Nephron progenitor cell (in vitro differentiated cells): ENCODE data around the gene EBNA1BP2.
"Not testable (repeated sequence)": the region's sequence is repeated elsewhere in the genome, so short reads cannot be mapped to it uniquely, and the experiment has no call there.

Experiments
- DNase-seq: peaks from one replicate; pipeline ENCODE4 v3.0.0; 2021
- H3K27ac Mint-ChIP-seq: 2 replicates; pipeline ENCODE4 v1.8.0; 2021; ENCODE audit warnings: mild to moderate bottlenecking, moderate library complexity, mixed read lengths
- H3K27me3 Mint-ChIP-seq: 2 replicates; pipeline ENCODE4 v1.8.0; 2021; ENCODE audit warnings: mild to moderate bottlenecking, low read depth, mixed read lengths; ENCODE audit not compliant: poor library complexity
- H3K36me3 Mint-ChIP-seq: 2 replicates; pipeline ENCODE4 v1.8.0; 2021; ENCODE audit warnings: low read depth, mixed read lengths
- H3K4me1 Mint-ChIP-seq: 2 replicates; pipeline ENCODE4 v1.8.0; 2021; ENCODE audit warnings: mixed read lengths
- H3K4me3 Mint-ChIP-seq: 2 replicates; pipeline ENCODE4 v1.8.0; 2021; ENCODE audit warnings: mild to moderate bottlenecking, moderate library complexity, mixed read lengths
- H3K9me3 Mint-ChIP-seq: 2 replicates; pipeline ENCODE4 v1.8.0; 2021; ENCODE audit warnings: mild to moderate bottlenecking, moderate library complexity, mixed read lengths
- TF ChIP-seq, protein P1 (sequence below): fragments of 200-600 bp; sonication (generic); IDR thresholded peaks from 2 replicates; pipeline ENCODE4 v1.5.0; 2021; ENCODE audit warnings: antibody characterized with exemption

EBNA1BP2 gene

DNA sequence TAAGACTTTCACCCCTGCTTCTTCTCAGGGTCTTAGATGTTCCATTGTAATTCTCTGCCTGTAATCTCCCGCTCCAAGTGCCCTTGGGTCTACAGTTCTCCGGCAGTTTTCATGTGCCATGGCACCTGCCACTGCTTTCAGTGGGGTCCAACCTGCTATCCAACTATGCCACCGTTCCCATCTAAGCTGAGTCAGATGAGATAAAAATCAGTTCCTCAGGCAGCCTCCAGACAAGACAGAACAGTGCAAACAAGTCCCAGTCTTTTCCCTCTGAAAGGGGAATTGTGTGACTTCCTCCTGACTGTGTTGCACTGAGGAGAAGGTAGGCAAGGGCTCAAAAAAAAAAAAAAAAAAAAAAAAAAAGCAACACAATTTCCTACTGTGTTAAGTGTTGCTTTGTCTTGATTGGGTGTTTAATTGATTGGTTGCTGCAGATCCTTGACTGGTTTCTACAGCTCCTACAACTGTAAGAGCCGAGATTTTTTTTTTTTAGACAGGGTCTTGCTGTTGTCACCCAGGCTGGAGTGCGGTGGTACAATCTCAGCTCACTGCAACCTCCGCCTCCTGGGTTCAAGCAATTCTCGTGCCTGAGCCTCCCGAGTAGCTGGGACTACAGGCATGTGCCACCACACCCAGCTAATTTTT is 50.7 kb downstream of the EBNA1BP2 start:
- Mint-ChIP-seq H3K9me3 (peaks cover 74% of the 10 kb centered on the region), H3K27me3 (no peaks in the 10 kb centered on the region), H3K27ac (no peak overlapping the region), H3K4me3 (peak overlapping the region; percentile 91), H3K4me1 (peaks cover 19% of the 10 kb centered on the region), H3K36me3 (peaks cover 50% of the 10 kb centered on the region)
- no peak for DNase-seq
- TF ChIP-seq, protein P1, sequence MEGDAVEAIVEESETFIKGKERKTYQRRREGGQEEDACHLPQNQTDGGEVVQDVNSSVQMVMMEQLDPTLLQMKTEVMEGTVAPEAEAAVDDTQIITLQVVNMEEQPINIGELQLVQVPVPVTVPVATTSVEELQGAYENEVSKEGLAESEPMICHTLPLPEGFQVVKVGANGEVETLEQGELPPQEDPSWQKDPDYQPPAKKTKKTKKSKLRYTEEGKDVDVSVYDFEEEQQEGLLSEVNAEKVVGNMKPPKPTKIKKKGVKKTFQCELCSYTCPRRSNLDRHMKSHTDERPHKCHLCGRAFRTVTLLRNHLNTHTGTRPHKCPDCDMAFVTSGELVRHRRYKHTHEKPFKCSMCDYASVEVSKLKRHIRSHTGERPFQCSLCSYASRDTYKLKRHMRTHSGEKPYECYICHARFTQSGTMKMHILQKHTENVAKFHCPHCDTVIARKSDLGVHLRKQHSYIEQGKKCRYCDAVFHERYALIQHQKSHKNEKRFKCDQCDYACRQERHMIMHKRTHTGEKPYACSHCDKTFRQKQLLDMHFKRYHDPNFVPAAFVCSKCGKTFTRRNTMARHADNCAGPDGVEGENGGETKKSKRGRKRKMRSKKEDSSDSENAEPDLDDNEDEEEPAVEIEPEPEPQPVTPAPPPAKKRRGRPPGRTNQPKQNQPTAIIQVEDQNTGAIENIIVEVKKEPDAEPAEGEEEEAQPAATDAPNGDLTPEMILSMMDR: no peak

- Mint-ChIP-seq H3K36me3 (peaks cover 43% of the 10 kb centered on the region), H3K27ac (peak overlapping the region; percentile 89), H3K4me3 (peak overlapping the region; percentile 91), H3K4me1 (peaks cover 19% of the 10 kb centered on the region), H3K9me3 (peaks cover 71% of the 10 kb centered on the region)
- not testable (repeated sequence) for DNase-seq, H3K27me3 Mint-ChIP-seq
Observed at GRCh38 chr1:43119928-43120586, 52.0 kb downstream of the EBNA1BP2 start.
